Measurements from ENCODE around the gene SPSB3.

Gene SPSB3

DNA sequence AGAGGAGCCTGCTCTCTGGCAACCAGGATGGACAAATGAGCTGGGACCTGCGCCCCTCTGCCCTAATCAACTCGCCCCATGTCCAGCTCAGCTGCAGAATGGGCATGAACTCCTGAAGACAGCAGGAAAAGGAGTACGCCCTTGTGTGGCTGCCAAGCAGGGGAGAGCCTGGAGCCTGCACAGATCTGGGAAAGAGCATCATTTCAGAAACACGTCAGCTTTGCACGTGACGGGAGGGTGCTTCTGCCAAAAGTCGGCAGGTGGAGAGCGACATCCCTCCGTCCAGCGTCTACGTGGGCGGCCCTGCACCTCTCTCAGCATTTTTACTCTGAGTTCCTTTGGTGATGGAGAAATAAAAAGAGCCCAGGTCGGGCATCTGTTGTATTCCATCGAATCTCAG is 29.5 kb downstream of the SPSB3 start:
- peaks cover 4% of the 10 kb centered on the region for H3K4me1 ChIP-seq (ENCODE audit: control insufficient read depth, insufficient read depth, low read length)
- peaks cover 60% of the 10 kb centered on the region for H3K36me3 ChIP-seq (ENCODE audit: control insufficient read depth, insufficient read depth, low read length, severe bottlenecking)
- no peak for DNase-seq (ENCODE audit: low read depth)
- H3K9ac ChIP-seq (ENCODE audit: low read length): no peak overlapping the region
- H3K27me3 ChIP-seq (replicated peaks; ENCODE audit: control insufficient read depth, insufficient read depth, low read length): no peaks in the 10 kb centered on the region
- no peaks in the 10 kb centered on the region for H3K9me3 ChIP-seq (ENCODE audit: control insufficient read depth, low read length)
- no peak overlapping the region for H3K4me3 ChIP-seq (ENCODE audit: low read length)

DNA sequence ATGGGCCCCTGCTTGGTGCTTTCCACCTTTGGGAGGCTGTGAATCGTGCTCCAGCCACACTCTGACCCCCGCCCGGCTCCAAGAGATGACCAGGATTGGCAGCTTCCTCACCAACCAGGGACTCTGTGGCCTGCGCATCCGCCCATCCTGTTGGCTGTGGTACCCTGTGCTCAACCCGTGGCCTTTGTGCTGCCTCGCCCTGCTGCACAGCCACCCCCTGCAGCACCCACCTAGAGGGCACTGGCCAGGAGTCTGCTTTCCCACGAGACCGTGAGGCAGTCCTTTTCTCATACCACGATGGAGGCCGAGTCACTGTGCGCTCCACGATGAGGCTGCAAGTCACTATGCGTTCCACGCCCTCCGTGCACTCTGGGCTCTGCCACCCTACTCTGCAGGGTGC is 30.4 kb downstream of the SPSB3 start:
- DNase-seq (ENCODE audit: low read depth): no peak
- H3K4me1 ChIP-seq (ENCODE audit: control insufficient read depth, insufficient read depth, low read length): peaks cover 4% of the 10 kb centered on the region
- H3K27me3 ChIP-seq (replicated peaks; ENCODE audit: control insufficient read depth, insufficient read depth, low read length): no peaks in the 10 kb centered on the region
- H3K9ac ChIP-seq (ENCODE audit: low read length): no peak overlapping the region
- peaks cover 66% of the 10 kb centered on the region for H3K36me3 ChIP-seq (ENCODE audit: control insufficient read depth, insufficient read depth, low read length, severe bottlenecking)
- H3K9me3 ChIP-seq (ENCODE audit: control insufficient read depth, low read length): no peaks in the 10 kb centered on the region
- H3K4me3 ChIP-seq (ENCODE audit: low read length): no peak overlapping the region

DNA sequence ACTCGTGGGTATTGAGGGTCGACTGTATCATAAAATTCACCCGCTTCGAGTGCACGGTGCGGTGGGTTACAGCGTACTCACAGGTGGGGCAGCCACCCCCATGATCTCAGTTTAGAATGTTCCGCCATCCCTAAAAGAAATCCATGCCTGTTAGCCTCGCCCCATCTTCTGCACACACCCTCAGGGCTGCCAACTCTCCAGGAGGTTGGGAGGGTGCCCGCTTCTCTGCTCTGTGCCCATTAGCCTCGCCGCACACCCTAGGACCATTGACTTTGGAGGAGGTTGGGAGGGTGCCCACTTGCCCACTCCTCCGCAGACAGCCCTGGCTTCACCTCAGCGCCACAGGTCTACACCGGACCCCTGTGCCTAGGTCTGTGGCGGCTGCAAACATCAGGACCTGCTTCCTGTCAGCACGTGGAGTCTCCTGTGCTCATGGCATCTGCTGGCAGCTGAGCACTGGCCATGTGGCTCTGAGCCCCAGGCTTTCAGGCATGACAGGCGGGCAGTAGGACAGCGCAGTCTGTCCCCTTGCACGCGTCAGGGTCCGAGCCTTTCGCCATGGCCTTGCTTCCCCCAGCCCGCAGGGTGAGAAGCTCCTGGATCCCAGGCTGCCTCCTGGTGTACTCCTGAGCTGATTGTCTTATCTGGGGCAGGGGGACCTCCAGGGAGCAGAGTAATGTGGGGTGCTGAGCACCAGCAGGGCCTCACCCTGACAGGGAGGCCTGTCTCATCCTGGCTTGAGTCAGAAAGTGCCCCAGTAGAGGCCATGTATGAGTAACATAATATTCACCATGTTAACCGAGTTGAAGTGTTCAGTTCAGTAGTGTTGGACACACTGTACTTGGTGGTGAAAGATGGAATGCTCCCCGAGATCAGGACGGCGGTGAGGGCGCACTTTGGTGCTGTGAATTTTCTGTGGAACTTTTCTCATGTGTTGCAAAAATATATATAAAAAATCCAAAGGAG is 32.9 kb downstream of the SPSB3 start:
- no peak overlapping the region for H3K9ac ChIP-seq (ENCODE audit: low read length)
- DNase-seq (ENCODE audit: low read depth): peak; percentile 3
- no peaks in the 10 kb centered on the region for H3K27me3 ChIP-seq (replicated peaks; ENCODE audit: control insufficient read depth, insufficient read depth, low read length)
- H3K36me3 ChIP-seq (ENCODE audit: control insufficient read depth, insufficient read depth, low read length, severe bottlenecking): peaks cover 68% of the 10 kb centered on the region
- H3K4me1 ChIP-seq (ENCODE audit: control insufficient read depth, insufficient read depth, low read length): peaks cover 4% of the 10 kb centered on the region
- H3K9me3 ChIP-seq (ENCODE audit: control insufficient read depth, low read length): no peaks in the 10 kb centered on the region
- H3K4me3 ChIP-seq (ENCODE audit: low read length): no peak overlapping the region

DNA sequence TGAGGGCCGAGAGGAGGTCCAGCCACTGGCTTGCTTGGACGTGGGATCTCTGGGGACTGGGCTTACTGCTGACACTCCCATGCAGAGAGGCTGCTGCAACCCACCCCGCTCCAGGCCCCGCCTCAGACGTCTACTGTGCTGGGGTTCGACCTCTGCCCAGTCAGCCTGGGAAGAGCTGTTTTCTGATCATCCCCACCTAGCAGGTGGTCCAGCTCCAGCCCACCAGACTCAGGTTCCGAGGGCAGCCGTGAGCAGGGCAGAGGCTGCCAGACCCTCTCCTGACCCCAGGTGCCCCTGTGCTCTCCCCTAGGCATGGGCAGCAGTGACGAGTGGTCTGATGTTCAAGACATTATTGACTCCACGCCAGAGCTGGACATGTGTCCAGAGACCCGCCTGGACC is 34.4 kb downstream of the SPSB3 start:
- H3K9ac ChIP-seq (ENCODE audit: low read length): no peak overlapping the region
- H3K36me3 ChIP-seq (ENCODE audit: control insufficient read depth, insufficient read depth, low read length, severe bottlenecking): peaks cover 71% of the 10 kb centered on the region
- no peak for DNase-seq (ENCODE audit: low read depth)
- no peaks in the 10 kb centered on the region for H3K27me3 ChIP-seq (replicated peaks; ENCODE audit: control insufficient read depth, insufficient read depth, low read length)
- H3K9me3 ChIP-seq (ENCODE audit: control insufficient read depth, low read length): no peaks in the 10 kb centered on the region
- H3K4me3 ChIP-seq (ENCODE audit: low read length): no peak overlapping the region
- H3K4me1 ChIP-seq (ENCODE audit: control insufficient read depth, insufficient read depth, low read length): peaks cover 4% of the 10 kb centered on the region

DNA sequence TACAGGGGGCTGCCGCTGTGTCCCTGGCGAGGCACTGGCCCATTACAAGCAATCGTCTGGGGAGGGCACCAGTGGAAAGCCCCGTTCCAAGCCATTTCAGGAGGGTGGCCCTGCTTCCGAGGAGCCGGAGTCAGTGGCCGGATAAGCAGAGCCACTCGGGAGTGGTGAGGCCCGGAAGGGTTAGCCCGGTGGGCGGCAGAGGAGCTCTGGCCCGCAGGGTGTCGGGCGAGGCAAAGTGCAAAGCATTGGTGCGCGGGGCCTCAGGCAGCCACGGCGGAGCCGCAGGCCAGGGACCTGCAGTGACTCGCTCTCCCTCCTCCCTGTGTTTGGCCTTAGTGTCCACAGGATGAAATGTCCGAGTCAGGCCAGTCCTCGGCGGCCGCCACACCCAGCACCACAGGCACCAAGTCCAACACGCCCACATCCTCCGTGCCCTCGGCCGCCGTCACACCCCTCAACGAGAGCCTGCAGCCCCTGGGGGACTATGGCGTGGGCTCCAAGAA is 35.6 kb downstream of the SPSB3 start:
- Histone ChIP-seq H3K9me3 (ENCODE audit: control insufficient read depth, low read length) (no peaks in the 10 kb centered on the region), H3K4me3 (ENCODE audit: low read length) (no peak overlapping the region), H3K36me3 (ENCODE audit: control insufficient read depth, insufficient read depth, low read length, severe bottlenecking) (peaks cover 65% of the 10 kb centered on the region), H3K9ac (ENCODE audit: low read length) (no peak overlapping the region), H3K27me3 (replicated peaks; ENCODE audit: control insufficient read depth, insufficient read depth, low read length) (no peaks in the 10 kb centered on the region), H3K4me1 (ENCODE audit: control insufficient read depth, insufficient read depth, low read length) (peaks cover 4% of the 10 kb centered on the region)
- DNase-seq (ENCODE audit: low read depth): no peak

DNA sequence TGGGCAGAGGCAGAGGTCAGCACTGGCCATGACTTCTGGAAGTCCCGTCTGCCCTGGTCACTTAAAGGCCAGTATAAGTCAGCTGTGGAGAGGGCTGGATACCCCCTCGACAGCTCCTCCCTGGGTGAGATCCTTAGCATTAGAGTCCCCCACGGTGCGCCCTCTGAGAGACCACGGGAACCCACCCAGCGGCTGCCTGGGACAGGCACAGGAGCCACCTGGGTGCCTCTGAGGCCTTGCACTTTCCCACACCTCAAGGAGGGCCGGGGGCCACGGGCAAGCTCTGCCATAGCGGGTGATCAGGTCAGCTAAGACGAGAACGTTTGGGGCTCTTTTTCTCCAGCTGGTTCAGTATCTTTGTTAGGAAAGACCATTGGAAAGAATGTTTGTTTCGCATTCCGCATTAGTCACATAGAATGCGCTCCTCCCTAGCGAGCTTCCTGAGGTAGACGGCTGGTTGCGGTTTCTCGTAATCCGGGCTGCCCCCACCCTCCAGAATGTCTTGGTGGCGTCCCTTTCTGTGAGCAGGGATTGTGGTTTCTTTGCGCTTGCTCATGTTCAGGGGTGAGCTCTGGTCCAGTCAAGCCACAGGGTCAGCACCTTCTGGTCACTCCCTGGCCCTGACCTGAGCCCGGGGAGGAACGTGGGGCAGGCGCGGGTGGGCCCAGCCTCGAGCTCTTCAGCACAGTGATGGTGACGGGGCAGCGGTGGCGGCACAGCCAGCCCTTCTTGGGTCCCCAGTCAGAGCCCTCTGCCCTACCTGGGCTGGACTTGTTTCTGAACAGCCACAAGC is 36.3 kb downstream of the SPSB3 start:
- H3K4me3 ChIP-seq (ENCODE audit: low read length): no peak overlapping the region
- peak; percentile 90 for DNase-seq (ENCODE audit: low read depth)
- H3K9me3 ChIP-seq (ENCODE audit: control insufficient read depth, low read length): no peaks in the 10 kb centered on the region
- H3K36me3 ChIP-seq (ENCODE audit: control insufficient read depth, insufficient read depth, low read length, severe bottlenecking): peaks cover 58% of the 10 kb centered on the region
- H3K27me3 ChIP-seq (replicated peaks; ENCODE audit: control insufficient read depth, insufficient read depth, low read length): no peaks in the 10 kb centered on the region
- no peak overlapping the region for H3K9ac ChIP-seq (ENCODE audit: low read length)
- H3K4me1 ChIP-seq (ENCODE audit: control insufficient read depth, insufficient read depth, low read length): peaks cover 4% of the 10 kb centered on the region

DNA sequence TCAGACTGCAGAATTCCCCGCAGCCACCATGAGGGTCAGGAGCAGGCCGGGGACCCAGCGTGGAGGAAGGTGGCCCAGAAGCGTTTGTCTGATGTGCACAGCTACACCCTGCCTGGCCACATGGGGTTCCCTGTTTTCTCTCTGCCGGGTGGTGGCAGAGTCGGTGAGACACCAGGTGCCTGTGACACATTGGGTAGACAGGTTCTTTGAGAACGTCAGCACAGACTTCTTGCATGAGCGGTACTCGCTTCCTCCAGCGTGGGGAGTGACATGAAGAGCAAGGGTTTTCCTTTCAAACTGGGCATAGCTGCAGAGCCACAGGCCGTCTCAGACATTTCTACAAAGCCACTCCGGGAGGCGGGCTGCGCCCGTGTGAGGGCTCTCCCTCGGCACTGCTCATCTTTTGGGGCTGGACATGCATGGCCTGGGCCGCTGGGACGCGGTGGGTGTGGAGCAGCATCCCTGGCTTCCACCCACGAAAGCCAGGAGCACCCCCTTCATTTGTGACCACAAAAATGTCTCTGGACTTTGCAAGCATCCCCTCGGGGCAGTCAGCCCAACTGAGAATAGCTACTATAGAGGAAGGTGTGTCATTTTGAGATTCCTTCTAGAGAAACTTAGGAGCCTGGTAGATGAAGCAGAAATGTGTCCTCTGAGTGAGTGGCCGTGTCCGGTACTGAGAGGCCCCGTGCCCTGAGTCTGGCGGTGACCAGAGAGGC is 37.0 kb downstream of the SPSB3 start:
- H3K9ac ChIP-seq (ENCODE audit: low read length): no peak overlapping the region
- peaks cover 61% of the 10 kb centered on the region for H3K36me3 ChIP-seq (ENCODE audit: control insufficient read depth, insufficient read depth, low read length, severe bottlenecking)
- DNase-seq (ENCODE audit: low read depth): peak; percentile 92
- peaks cover 4% of the 10 kb centered on the region for H3K4me1 ChIP-seq (ENCODE audit: control insufficient read depth, insufficient read depth, low read length)
- no peaks in the 10 kb centered on the region for H3K27me3 ChIP-seq (replicated peaks; ENCODE audit: control insufficient read depth, insufficient read depth, low read length)
- H3K4me3 ChIP-seq (ENCODE audit: low read length): no peak overlapping the region
- H3K9me3 ChIP-seq (ENCODE audit: control insufficient read depth, low read length): no peaks in the 10 kb centered on the region

DNA sequence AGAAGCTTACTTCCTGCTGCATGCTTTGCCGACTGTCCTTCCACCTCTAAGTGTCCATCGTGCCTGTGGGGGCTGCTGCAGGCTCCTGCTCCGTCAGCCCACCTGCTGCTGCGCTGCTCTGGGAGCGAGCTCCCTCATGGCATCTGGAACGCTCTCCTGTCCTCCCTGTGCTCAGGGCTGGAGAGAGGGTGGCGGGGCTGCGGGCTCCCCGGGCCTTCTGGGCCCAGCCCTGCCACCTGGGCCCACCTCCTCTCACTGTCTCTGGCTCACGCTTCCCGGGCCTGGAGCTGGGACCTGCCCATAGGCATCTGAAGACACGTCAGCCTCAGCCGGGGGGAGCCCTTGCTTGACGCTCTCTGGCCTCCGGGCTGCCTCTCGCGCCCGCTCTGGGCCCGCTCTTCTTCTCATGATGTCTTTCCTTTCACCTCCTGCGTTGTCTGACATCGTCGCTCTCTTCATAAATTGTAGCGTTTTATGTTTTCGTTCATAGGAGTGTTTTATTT is 38.0 kb downstream of the SPSB3 start:
- no peak overlapping the region for H3K4me3 ChIP-seq (ENCODE audit: low read length)
- H3K9ac ChIP-seq (ENCODE audit: low read length): no peak overlapping the region
- no peak for DNase-seq (ENCODE audit: low read depth)
- H3K4me1 ChIP-seq (ENCODE audit: control insufficient read depth, insufficient read depth, low read length): no peaks in the 10 kb centered on the region
- peaks cover 60% of the 10 kb centered on the region for H3K36me3 ChIP-seq (ENCODE audit: control insufficient read depth, insufficient read depth, low read length, severe bottlenecking)
- no peaks in the 10 kb centered on the region for H3K27me3 ChIP-seq (replicated peaks; ENCODE audit: control insufficient read depth, insufficient read depth, low read length)
- no peaks in the 10 kb centered on the region for H3K9me3 ChIP-seq (ENCODE audit: control insufficient read depth, low read length)

DNA sequence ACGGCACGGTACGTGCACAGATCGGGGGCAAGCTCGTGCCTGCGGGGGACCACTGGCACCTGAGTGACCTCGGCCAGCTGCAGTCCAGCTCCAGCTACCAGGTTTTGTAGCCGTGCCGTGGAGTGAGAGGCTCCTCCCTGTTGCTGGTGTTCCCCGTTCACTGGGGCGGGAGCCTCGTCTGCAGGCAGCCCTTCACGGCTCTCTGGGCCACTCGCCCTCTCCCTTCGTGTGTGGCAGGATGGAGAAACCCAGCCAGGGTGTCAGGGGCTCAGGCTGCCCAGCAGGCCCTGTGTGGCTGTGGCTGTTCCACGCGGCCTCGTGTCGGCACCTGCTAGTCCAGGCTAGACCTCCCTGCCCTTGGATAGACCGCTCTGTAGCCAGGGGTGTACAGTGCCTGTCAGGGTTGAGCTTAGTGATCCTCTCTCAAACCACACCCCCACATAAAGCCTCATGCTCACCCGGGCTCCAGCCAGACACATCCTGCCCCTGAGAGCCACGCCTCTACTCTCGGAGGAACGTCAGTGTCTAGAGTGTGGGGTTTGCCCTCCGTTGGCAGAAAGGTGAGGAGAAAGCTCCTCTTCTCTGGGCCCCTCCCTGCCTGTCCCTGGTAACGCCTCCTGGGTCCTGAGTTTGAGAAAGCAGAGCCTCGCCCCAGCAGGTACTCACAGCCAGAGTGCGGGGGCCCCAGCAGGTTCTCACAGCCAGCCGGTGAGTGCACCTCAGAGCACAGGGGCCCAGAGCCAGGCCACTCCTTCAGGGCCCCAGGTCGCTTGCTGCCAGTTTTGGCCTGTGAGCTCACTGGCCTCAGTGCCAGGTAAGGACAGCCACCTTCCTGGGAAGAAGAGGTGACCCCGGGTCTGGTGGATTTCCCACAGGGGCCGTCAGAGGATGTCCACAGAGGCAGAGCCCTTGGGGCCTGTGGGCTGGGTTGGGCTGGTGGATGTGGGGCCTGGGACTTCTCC is 38.7 kb downstream of the SPSB3 start:
- H3K36me3 ChIP-seq (ENCODE audit: control insufficient read depth, insufficient read depth, low read length, severe bottlenecking): peaks cover 53% of the 10 kb centered on the region
- no peaks in the 10 kb centered on the region for H3K4me1 ChIP-seq (ENCODE audit: control insufficient read depth, insufficient read depth, low read length)
- no peaks in the 10 kb centered on the region for H3K9me3 ChIP-seq (ENCODE audit: control insufficient read depth, low read length)
- no peak overlapping the region for H3K4me3 ChIP-seq (ENCODE audit: low read length)
- no peak overlapping the region for H3K9ac ChIP-seq (ENCODE audit: low read length)
- no peak for DNase-seq (ENCODE audit: low read depth)
- no peaks in the 10 kb centered on the region for H3K27me3 ChIP-seq (replicated peaks; ENCODE audit: control insufficient read depth, insufficient read depth, low read length)

DNA sequence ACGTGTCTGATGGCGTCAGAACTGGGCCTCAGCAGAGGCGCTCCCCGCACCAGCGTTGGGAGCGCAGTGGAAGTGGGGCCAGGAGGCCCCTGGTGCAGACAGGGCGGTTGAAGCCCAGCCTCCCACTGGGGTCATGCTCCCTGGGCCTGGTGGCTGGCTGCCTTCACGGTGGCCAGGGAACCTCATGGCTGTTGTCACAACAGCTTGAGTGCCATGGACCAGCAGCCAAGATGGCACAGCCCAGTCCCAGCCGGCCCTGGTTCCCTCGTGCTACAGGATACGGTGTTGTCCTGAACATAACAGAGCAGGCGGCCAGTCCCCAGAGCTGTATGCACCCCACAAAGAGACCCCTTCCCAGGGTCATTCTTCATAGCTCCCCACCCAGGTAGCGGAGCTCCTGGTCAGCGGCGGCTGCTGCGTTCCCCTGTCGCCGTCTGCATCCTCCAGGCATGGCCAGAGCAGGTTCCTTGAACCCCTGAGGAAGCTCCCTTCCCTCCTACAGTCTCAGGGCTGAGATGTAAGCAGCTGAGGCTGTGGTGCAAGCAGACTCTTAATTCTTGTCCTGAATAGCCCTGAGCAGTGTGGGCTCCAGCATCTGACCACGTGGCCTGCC is 40.7 kb downstream of the SPSB3 start:
- Histone ChIP-seq H3K9me3 (ENCODE audit: control insufficient read depth, low read length) (no peaks in the 10 kb centered on the region), H3K4me3 (ENCODE audit: low read length) (no peak overlapping the region), H3K4me1 (ENCODE audit: control insufficient read depth, insufficient read depth, low read length) (no peaks in the 10 kb centered on the region), H3K27me3 (replicated peaks; ENCODE audit: control insufficient read depth, insufficient read depth, low read length) (no peaks in the 10 kb centered on the region), H3K36me3 (ENCODE audit: control insufficient read depth, insufficient read depth, low read length, severe bottlenecking) (peaks cover 34% of the 10 kb centered on the region), H3K9ac (ENCODE audit: low read length) (no peak overlapping the region)
- no peak for DNase-seq (ENCODE audit: low read depth)

Data from adipocyte (in vitro differentiated cells).